ENCODE data around the gene ERP44.

DNA sequence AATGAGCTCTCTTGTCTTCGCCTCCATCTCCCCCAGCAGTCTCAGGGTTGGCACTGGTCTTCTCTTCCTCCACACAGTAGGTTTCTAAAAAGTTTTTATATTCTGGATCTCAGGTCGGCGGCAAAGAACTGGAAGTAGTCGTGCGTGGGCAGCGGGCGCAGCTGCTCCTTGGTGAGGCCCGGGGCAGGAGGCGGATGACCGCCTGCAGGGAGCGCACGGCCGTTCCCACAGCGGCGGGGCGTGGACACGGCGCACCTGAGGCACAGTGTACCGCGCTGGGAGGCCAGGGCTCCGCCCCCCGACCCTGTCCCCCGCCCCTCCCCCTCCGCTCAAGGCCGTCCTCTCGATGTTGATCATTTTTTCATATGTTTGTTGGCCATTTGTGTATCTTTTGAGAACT is 99.9 kb downstream of the ERP44 start:
- TF ChIP-seq, protein P1, sequence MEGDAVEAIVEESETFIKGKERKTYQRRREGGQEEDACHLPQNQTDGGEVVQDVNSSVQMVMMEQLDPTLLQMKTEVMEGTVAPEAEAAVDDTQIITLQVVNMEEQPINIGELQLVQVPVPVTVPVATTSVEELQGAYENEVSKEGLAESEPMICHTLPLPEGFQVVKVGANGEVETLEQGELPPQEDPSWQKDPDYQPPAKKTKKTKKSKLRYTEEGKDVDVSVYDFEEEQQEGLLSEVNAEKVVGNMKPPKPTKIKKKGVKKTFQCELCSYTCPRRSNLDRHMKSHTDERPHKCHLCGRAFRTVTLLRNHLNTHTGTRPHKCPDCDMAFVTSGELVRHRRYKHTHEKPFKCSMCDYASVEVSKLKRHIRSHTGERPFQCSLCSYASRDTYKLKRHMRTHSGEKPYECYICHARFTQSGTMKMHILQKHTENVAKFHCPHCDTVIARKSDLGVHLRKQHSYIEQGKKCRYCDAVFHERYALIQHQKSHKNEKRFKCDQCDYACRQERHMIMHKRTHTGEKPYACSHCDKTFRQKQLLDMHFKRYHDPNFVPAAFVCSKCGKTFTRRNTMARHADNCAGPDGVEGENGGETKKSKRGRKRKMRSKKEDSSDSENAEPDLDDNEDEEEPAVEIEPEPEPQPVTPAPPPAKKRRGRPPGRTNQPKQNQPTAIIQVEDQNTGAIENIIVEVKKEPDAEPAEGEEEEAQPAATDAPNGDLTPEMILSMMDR (IDR thresholded peaks at IDR 0.05) = no peak
- no peak for TF ChIP-seq POLR2AphosphoS5 (IDR thresholded peaks at IDR 0.05; ENCODE audit: insufficient read depth in 1 of 2, low read depth in 1 of 2)
- no peak for TF ChIP-seq POLR2A (IDR thresholded peaks at IDR 0.05)

Measured in vagina (tissue), 2 donors.